ENCODE results near the gene DUSP6.

The DUSP6 gene

GRCh38 chr12:89383235-89384049 is 31.1 kb upstream of the DUSP6 start:
- no peak for DNase-seq (ENCODE audit: low read depth, low spot score)
- H3K4me3 ChIP-seq (ENCODE audit: low read depth, low read length) = no peak overlapping the region
- no peak for TF ChIP-seq CTCF (IDR thresholded peaks at IDR 0.05; ENCODE audit: low read depth, low read length)
- in situ Hi-C loops (cut with HindIII; ENCODE audit: low sequenced_read_pairs) = no loop called here

- in situ Hi-C loops (cut with HindIII; ENCODE audit: low sequenced_read_pairs) = no loop called here
- H3K4me3 ChIP-seq (ENCODE audit: low read depth, low read length) = no peak overlapping the region
- no peak for TF ChIP-seq CTCF (IDR thresholded peaks at IDR 0.05; ENCODE audit: low read depth, low read length)
- DNase-seq (ENCODE audit: low read depth, low spot score) = no peak
These were observed 30.0 kb upstream of the DUSP6 start for GRCh38 chr12:89382328-89382727.

DNA sequence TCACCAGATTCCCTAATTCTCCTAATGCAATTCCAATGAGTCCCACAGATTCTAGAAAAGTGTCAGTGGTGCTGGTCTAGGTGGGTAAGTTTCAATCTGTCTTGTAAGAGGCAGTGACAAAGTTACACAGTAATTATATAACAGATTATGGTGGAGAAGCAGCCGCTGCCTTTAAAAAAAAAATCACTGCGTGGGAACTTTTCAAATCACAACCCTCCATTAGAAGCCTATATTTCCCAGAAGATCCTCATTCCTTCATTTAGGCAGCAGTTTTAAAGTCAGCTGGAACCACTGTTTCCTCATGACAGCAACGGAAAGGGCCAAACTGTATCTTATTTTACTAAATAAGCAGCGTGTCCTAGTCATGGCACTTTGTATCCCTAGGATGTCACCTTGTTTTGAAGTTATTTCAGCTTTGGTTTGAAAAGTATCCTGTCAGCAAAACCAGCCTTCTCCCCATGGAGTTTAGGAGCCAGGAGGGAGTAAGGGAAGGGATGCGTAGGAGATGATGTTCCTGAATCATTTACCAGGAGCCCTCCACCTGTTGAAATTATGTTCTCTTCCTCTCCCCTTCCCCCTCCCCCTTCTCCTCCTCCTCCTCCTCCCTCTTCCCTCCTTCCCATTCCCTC is 27.7 kb upstream of the DUSP6 start:
- no peak for TF ChIP-seq CTCF (IDR thresholded peaks at IDR 0.05; ENCODE audit: low read depth, low read length)
- DNase-seq (ENCODE audit: low read depth, low spot score) = no peak
- in situ Hi-C loops (cut with HindIII; ENCODE audit: low sequenced_read_pairs) = no loop called here
- no peak overlapping the region for H3K4me3 ChIP-seq (ENCODE audit: low read depth, low read length)

DNA sequence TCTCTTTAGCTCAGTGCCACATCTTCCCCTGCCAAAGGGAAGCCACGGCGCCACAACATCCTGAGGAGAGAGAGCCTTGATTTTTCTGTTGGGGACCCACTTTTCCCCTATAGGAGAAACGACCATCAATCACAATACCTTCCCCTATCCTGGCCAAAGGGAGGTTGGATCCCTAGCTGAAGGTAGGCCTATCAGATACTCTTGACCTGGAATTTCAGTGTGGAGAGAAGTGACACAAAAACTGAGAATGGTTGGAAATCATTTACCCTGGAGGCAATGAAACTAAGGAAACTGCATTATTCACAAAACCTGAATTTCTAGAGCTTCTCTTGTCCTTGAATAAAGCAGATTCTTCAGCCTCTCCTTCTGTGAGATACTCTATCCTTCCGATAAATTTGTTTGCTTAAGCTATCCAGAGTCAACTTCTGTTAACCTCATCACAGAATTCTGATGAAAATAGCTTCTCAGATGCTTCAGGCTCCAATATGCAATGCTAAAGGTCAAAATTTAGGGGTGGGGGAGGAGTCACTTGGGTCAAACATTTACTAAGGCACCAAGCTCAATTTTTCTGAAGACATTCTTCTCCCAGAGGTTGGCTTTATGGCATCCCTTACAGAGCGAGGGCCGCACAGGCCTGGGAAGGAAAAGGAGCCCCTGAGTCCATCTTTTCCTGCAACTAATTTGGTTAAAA is 27.0 kb upstream of the DUSP6 start:
- H3K4me3 ChIP-seq (ENCODE audit: low read depth, low read length) = no peak overlapping the region
- TF ChIP-seq CTCF (IDR thresholded peaks at IDR 0.05; ENCODE audit: low read depth, low read length) = no peak
- in situ Hi-C loops (cut with HindIII; ENCODE audit: low sequenced_read_pairs) = no loop called here
- DNase-seq (ENCODE audit: low read depth, low spot score) = no peak

GRCh38 chr12:89376844-89377243 is 24.5 kb upstream of the DUSP6 start:
- in situ Hi-C loops (cut with HindIII; ENCODE audit: low sequenced_read_pairs) = no loop called here

DNA sequence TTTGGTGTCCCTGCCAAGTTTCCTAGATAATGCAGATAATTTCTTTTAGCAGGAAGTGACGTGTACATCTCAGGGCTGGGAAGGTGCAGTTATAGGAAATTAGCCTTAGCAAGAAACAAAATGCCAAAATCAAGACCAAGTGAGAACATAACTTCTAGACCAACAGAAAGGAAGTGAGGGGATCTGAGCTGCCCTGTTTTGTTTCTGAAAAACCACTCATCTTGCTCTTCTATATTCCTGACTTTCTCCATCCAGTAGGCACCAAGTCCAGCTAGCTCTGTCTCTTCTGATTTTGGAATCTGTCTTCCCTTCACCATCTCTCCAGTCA is 23.9 kb upstream of the DUSP6 start:
- no peak overlapping the region for H3K4me3 ChIP-seq (ENCODE audit: low read depth, low read length)
- no peak for DNase-seq (ENCODE audit: low read depth, low spot score)
- in situ Hi-C loops (cut with HindIII; ENCODE audit: low sequenced_read_pairs) = no loop called here
- TF ChIP-seq CTCF (IDR thresholded peaks at IDR 0.05; ENCODE audit: low read depth, low read length) = no peak

More at GRCh38 chr12:89376844-89377243, 24.5 kb upstream of the DUSP6 start:
- DNase-seq (ENCODE audit: low read depth, low spot score) = no peak
- no peak overlapping the region for H3K4me3 ChIP-seq (ENCODE audit: low read depth, low read length)
- no peak for TF ChIP-seq CTCF (IDR thresholded peaks at IDR 0.05; ENCODE audit: low read depth, low read length)
